NCI-H2029 (cell line): ENCODE measurements around the gene TJP3.
A peak's percentile ranks its signal among the peaks of the same experiment; 100 is the strongest.

Experiments used
- DNase-seq: peaks from one replicate; lab custom pipeline; 2025; lab: John Stamatoyannopoulos, UW

TJP3 gene

GRCh38 chr19:3691726-3692125, 16.5 kb upstream of the TJP3 start:
- DNase-seq = no peak

DNA sequence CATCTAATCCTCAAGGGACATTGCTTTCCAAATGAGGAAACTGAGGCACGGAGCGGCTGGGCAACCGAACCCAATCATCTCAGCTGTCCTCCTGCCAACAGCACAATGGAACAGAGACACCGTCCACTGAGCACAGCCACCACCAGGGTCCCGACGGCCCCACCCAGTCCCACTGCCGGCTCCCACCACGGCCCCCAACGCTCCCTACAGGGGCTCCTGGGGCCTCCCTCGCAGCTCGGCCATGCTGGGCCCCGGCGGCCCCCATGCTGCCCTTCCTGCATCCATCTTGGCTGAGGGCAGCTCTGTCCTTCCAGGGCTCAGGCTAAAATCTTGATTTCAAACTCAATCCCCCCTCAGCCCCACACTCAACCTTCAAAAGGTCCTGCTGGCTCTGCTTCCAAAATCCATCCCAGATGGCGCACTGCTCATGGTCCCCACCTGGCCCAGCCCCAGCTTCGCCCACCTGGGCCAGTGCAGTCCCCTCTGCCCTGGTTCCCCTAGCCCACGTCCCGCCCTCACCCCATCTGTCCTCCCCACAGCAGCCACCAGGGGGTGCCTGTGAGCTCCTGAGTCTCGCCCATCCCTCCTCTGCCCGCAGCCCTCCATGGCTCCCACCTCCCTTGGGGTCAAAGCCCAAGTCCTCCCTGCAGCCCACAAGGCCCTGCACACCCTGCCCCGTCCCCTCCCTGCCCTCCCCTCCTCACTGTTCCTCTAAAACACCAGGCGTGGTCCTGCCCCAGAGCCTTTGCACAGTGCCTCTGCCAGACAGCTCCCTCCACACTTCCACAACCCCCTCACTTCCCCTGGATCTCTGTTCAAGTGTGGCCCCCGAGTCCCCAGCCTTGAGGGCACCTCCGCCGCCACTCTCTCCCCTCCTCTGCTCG, 15.8 kb upstream of the TJP3 start:
- DNase-seq = no peak

DNA sequence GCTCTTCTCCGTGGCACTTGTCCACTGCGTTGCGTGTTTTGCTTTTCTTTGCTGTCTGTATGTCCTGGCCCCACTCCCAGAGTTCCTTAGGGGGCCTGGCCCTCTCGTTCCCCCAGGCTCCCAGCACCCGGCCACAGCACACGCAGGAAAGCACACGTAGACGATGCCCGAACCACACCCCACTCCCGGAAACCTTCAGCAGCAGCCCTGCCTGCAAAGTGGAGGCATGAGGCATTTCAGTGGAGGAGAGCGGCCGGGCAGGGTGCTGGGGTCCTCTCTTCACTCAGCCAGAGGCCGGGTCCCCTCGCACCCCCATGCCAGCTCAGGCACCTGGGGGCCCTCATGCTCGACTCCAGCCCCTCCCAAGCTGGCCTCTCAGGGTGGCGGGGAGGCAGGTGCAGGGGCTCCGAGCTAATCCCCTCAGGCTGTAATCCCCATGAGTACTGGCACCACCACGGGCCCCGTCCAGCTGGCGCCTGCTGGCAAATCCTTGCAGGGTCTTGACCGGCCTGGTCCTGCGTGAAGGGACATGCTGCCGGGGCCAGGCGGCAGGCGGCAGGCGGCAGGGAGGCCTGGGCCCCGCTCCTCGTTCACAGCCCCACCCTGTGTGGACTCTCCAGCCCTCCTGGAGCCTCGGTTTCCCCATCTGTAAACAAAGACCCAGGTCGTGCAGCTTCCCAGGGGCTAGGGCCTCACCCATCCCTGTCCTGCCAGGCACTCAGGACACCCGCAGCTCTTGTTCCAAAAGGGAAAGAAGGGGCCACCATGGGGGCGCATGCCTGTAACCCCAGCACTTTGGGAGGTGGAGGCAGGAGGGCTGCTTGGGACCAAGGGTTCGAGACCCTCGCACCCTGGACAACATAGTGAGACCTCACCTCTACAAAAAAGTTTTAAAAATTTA, 14.9 kb upstream of the TJP3 start:
- DNase-seq = no peak

DNA sequence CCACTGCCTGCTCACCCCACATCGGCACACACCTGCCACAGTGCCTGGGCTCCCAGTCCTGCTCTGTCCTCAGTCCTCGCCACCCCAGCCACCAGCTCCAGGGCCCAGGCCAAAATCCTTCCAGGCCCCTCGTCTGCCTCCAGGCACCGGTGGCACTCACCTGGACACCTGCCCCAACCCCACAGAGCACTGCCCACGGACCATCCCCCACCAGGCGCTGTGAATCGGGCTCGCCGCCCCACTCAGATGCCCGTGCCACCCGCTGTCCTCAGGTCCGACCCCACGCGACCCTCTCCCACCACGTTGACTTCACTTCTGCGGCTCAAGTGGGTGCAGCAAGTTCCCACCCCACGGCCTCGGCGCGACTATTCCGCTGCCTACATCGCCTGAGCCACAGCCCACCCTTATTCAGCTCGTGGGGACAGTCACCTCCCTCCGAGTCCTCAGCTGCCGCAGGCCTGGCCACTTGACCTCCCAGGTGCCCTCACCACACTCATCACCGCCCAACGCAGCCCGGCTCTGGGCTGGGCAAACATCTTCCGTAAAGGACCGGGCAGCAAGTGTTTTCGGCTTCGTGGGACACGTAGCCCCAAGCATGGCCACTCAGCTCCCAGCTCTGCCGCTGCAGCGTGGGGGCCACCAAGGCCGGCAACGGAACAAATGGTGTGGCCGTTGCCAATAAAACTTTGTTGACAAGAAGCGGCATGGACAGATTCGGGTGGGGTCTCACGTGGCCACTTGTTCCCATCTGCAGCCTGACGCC, 13.6 kb upstream of the TJP3 start:
- DNase-seq = no peak

DNA sequence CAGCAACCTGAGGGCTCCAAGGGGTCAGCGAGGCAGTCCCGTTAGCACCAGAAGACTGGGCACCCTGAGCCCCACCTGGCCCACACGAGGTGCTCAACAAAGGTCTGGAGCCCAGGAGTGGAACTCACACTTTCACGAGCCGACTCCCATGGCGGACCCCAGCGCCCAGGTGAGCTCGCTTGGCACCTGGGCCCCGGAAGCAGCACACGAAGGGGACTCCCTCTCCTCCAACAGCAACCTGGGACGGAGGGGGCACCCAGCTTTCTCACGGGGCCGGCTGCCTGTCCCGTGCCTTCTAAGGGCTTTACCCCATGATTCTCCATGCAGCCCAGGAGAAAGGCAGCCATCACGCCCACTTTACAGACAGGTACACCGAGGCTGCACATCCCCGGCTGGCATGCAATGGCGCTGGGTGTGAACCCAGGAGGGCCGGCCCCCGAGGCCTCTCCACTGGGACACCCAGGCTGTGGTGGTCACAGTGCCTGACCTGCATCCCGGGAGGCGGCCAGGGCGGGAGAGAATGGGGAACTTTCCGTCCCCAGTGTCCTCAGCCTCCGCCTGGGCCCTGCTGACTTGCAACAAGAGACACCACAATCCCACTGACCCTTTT, 13.0 kb upstream of the TJP3 start:
- no peak for DNase-seq

DNA sequence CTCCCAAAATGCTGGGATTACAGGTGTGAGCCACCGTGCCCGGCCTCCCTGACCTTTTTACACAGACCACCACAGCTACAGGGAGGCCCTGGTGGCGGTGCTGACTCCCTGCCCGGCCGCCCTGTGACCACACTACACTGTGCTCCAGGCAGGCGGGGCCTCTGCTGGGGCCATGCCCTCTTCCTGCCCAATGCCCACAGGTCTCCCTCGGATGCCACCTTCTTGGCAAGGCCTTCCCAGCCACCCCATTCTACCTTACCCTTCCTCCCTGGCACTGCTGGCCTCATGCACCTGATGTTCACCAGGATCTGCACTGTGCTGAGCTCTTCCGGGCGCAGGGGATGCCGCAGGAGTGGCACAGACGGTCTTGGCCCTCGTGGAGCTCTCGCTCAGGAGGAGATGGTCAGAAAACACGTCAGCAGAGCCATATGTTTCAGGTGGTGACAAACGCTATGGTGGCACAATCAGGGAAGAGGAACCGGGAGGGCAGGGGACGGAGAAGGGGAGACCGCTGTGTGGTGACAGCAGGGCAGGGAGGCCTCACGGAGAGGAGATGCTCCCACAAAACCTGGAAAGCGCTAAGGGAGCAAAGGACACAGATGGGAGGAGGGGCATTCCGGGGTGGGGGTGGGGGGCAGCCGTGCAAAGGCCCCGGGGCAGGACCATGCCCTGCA, 12.1 kb upstream of the TJP3 start:
- no peak for DNase-seq

- no peak for DNase-seq
Measured at GRCh38 chr19:3696660-3696995, 11.6 kb upstream of the TJP3 start.

DNA sequence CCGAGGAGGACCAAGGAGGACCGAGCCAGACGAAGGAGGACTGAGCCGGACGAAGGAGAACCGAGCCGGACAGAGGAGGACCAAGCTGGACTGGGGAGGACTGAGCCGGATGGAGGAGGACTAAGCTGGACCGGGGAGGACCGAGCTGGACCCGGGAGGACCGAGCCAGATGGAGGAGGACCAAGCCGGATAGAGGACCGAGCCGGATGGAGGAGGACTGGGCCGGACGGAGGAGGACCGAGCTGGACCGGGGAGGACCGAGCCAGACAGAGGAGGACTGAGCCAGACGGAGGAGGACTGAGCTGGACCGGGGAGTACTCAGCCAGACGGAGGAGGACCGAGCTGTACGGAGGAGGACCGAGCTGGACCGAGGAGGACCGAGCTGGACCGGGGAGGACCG, 11.1 kb upstream of the TJP3 start:
- no peak for DNase-seq

GRCh38 chr19:3697671-3698385, 10.4 kb upstream of the TJP3 start:
- DNase-seq = no peak

GRCh38 chr19:3698386-3698950, 9.7 kb upstream of the TJP3 start:
- DNase-seq = no peak

- DNase-seq = no peak
Measured at GRCh38 chr19:3698974-3699740, 9.0 kb upstream of the TJP3 start.

- DNase-seq = no peak
Measured at GRCh38 chr19:3699741-3700241, 8.4 kb upstream of the TJP3 start.

GRCh38 chr19:3700242-3701032, 7.7 kb upstream of the TJP3 start, which contains the start of gene PIP5K1C:
Gene PIP5K1C, minus strand, starts transcription at chr19:3700468. Its CDS starts 78 bp downstream, at chr19:3700390.
- peak; percentile 66 for DNase-seq

- DNase-seq = no peak
Measured at GRCh38 chr19:3701200-3701599, 7.0 kb upstream of the TJP3 start.

DNA sequence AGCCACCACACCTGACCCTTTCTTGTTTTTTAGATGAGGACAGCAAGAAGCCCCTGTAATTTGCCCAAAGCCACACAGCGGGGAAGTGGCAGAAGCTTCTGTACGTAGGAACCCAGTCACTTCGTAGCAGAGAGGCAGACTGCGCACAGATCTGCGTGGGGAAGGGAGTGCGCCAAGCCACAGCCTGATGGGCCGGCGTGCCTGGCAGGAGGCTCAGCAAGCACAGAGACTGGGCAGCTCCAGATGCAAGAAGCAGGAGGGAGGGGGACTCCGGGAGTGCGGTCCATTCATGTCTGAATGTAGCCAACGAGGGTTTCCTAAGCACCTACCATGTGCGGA, 347 bp upstream of the TJP3 start:
- DNase-seq = no peak

DNA sequence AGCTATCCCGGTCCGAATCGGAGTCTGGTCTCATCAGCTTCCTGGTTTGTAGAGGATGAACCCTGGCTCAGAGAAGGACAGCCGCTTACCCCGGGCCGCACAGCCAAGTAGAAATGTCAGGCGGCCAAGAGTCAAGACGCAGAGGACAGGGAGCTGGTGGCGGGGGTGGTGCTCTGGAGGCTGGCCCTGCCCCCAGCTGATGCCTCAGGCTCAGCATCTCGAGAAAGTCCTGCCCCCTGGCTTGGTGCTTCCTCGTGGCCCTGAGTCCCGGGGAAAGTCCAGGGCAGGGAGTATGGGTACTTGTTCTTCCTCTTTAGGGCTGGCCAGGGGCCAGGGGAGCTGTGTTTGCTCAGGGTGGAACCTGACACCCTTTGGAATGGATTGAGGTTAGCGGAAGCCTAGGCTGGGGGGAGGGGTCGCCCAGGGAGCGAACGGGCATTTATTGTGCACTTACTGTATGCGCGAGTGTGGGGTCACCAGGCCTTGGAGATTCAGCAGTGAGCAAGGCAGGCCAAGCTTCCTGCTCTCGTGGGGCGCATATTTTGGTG, 2.2 kb downstream of the TJP3 start:
- peak; percentile 98 for DNase-seq

- DNase-seq = no peak
Measured at GRCh38 chr19:3712663-3713611, 4.8 kb downstream of the TJP3 start.
